ENCODE measurements around the gene TBX15.

GRCh38 chr1:118995312-118996016 lies 7.3 kb upstream of the TBX15 start:
- TF ChIP-seq EZH2phosphoT487 (IDR thresholded peaks at IDR 0.05; ENCODE audit: borderline replicate concordance, low read length) (no peak), CTCF (IDR thresholded peaks at IDR 0.05; ENCODE audit: low read depth, low read length, poor library complexity, severe bottlenecking) (no peak)
